GM19099 (cell line): ENCODE results near the gene FCAMR.

Source experiments
- POLR2A ChIP-seq: IDR thresholded peaks from 3 replicates; pipeline ENCODE4 v1.6.1; 2011; ENCODE audit warnings: low read depth; ENCODE audit not compliant: insufficient read length; ENCODE audit errors: extremely low read depth

FCAMR gene

DNA sequence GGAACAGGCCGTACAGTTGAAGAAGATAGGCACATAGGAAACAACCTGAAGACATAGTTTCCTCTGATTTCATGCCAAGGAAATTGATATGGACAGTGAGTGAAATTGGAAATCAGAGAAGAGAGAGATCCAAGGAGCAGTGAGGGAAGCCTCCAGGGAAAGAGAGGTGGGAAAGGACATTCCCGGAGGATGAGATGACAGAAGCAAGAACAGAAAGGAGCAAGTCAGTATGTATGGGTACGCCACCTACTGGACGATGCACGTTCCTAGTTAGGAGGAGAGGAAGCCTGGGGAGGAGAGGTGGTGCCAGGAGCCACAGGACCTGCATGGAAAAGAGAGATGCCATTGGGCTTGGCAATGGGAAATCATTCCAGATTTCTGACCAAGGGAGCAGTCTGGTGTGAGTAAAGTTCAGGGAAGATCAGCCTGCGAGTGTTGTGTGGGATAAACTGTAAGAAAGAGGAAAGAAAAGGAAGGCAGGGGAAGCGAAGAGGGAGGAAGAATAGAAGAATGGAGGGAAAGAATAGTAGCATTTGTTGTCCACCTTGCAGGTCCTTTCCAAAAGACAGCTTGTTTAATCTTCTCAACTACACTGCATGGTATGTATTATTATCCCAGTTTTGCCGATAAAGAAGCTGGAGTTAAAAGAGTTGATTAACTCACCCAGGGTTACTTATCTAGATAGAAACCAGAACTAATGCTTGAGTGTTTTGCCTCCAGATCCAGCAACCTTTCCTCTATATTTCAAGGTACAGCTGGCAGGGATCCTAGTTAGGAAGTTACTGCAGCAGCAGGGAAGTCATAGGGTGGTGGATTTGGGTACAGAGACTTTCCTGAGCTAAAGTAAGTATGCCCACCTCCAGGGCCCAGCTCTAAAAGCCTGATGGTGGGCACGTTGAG lies 34.9 kb upstream of the FCAMR start:
- TF ChIP-seq POLR2A, result no peak

DNA sequence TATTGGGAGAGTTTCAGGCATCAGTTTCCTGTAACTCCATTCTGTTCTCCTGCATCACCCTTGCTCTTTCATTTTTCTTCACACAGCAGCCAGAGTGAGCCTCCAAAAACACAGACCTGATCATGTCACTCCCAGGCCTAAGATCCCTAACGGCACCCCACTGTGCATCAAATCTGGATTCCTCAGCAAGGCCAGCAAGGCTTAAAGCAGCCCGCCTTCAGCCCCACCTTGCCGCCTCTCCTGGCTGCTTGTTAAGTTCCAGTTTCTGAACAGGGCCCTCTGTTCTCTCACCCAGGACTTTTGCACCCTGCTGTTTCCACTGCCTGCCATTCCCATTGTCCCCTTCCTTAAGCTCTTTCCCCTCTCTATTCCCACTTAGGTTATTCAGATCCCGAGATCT lies 33.0 kb upstream of the FCAMR start:
- no peak for TF ChIP-seq POLR2A

DNA sequence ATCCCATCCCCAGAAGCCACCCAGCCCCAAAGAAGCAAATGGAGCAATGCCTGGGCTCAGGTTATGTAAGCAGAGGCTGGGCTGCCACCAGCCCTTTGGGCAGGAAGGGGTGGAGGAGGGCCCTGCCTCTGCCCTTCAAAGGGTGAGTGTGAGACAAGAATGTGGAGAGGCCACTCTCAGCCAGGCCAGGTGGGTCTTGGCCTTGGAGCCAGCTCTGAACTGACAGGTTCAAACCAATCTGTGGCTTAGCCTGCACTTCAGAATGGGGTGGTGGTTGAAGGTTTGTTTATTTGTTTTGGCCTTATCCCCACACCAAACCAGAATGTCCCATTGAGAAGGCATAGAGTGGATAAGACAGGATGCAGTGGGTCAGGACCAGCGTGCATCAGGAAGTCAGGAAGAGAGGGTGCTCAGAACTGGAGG lies 32.5 kb upstream of the FCAMR start:
- TF ChIP-seq POLR2A, result no peak

DNA sequence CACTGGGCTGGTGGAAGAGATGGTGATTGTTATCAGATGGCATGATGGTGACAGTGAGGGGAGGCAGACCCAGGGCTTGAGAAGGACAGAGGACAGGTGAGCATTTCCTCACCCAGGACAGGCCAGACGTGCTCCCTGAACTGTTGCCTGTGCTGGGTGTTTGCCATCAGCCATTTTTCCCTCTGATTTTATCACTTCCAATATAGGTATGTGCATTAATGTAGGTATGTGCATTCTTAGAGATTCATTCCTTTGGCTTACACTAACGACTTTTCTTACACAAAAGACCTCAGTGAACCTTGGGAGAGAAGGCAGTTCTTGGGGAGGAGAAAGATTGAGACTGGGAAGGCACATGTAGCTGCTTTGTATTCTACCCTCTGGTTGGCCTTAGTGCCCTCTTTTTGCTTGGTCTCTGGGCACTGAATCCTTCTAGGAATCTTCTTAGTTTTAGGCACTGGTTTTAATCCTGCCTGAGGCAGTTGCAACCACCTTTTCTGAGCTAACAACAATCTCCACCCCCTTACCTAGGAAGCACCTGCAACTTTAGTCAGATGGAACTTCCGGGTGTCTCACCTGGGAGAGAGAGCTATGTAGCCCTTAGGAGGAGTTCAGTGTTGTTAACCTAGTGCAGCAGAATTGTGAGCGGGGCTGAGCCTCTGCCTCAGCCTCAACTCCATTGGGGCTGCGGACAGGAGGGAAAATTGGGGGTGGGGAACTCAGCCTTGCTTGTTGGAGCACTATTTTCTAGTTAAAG lies 31.4 kb upstream of the FCAMR start:
- TF ChIP-seq POLR2A, result no peak

DNA sequence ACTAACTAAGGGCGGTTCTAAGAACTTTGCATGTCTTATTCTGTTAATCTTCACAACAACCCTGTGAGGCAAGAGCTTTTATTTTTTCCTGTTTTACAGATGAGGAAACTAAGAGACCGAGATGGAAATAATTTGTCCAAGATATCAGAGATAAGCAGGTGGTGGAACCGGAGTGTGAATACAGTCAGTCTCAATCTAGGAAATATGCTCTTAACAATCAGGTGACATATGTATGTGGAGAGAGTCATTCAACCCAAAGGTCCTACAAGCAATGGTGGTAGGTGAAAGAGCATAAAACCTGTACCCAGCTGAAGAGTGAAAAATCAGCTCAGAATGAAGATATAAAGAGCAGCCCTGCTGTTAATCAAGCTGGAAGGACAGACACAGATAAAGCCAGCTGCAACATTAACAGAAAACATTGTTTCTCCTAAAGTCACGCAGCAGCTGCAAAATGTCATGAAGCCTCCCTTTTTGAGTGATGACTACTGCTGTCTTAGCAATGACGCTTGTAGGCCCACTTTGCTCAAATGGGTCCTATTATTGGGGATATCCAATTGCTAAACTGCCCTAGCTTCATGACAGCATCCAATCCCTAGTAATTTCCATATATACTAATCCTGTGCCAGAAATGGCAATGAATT lies 30.5 kb upstream of the FCAMR start:
- no peak for TF ChIP-seq POLR2A

DNA sequence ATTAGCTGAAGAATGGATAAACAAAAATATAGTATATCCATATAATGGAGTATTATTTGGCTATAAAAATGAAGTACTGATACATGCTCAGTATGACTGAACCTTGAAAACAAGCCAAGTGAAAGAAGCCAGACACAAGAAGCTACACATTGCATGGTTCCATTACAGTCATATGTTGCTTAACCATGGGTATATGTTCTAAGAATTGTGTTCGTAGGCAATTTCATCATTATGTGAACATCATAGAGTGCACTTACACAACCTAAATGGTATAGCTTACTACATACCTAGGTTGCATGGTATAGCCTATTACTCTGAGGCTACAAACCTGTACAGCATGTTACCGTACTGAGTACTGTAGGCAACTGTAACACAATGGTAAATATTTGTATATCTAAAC lies 28.6 kb upstream of the FCAMR start:
- TF ChIP-seq POLR2A, result no peak

DNA sequence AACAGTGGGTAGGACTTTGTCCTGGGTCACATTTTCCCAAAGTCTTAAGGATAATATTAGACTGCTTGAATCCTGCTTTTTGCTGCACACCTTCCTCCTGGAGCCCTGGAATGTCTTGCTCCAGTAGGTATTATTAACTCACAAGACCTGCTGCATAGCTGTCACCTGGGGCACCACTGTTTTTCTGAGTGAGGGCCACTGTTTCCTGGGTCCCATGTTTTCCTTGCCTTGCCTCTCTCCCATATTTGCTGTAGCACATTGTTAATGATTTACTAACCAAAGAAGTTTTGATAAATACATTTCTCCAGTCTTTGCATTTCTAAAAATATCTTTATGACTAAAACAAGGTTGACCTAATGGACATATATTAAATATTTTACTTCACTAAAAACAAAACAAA lies 22.5 kb upstream of the FCAMR start:
- no peak for TF ChIP-seq POLR2A

DNA sequence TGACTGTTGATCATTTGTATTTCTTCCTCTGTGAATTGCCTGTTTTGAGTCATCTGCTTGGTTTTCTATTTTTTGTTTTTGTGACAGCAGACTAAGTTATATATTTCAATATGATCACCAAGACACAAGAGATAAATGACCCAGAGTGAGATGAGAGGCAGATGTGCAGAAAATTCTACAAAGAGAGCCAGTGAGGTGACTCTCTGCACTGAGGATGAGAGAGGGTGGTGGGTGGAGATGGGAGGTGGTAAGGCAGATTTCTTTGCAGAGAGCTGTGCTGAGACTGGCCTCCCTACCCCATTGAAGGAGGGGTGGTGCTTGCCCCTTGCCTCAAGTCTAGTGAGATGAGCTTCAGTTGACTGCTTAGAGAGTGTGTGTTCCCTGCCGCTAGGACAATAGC lies 17.6 kb upstream of the FCAMR start:
- TF ChIP-seq POLR2A, result no peak

DNA sequence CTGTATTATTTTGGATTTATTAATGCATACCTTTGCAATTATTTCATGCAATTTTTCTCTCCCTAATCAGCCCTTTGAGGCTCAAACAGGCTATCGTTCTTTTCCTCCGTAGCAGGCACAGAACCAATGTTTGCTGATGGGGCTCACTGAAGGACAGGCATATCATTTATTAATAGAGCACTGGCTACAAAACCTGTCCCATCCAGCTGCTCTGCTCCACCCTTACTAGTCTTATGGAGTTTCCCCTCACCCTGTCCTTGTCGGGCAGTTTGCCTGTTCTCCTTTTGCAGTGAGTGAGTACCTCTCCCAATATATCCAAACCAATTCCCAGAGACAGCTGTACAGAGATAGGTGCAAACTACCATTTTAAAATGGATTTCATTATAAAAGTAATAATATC lies 16.6 kb upstream of the FCAMR start:
- TF ChIP-seq POLR2A, result no peak

DNA sequence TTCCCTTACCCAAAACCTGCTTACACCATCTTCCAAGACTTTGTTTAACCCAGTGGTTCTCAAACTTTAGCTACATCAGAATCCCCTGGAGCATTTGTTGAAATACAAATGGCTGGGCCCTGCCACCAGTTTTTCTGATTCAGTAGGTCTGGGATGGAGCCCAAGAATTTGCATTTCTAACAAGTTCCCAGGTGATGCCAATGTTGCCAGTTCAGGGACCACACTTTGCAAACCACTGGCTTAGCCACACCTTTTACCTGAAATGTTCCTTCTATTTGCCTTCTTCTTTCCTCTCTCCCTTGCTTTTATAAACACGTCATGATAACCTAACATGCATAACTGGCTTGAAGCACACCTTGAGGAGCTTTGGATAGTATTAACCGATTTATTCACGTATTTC lies 16.1 kb upstream of the FCAMR start:
- no peak for TF ChIP-seq POLR2A

DNA sequence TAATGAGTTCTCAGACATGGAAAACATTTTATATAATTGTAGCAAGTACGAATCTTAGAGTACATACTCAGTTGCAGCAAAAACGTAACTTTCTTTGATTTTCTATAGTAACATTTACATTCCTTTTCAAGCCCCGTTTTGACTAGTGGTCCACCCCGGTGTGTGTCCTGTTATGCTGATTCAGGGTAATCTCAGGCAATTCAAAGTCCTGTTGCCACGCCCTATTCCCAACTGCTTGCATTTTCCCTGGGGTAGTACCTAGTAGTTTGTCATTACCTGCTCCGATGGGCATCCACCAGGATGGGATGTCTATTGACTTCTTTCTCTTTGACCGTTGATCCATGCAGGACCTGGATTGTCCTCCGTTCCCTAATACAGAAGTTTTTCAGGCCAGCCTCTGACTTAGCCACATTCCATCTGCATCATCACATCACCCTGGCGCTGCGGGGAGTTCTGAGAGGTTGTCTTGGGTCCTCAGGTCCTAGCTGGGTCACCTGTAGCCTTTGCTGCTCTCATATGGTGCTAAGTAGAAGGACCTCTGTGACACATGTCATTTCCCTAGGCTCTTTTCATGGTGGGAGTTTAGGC lies 15.0 kb upstream of the FCAMR start:
- no peak for TF ChIP-seq POLR2A

DNA sequence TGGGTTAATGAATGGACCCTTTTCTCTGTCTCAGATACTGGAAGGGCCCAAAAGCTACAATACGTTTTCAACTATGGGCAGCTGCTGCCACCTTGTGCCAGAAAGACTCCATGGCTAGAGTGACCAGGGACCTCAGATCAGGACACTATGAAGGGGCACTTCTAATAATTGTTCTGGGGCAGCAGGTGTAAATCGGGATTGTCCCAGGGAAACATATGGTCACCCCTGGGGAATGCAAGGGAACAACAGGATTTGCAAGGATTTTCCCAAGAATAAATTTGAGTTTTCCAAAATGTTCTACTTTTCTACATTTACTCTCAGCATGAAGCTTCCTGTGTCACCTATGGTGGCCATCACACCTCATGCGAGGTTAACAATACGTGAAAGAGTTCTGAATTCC lies 12.0 kb upstream of the FCAMR start:
- no peak for TF ChIP-seq POLR2A

DNA sequence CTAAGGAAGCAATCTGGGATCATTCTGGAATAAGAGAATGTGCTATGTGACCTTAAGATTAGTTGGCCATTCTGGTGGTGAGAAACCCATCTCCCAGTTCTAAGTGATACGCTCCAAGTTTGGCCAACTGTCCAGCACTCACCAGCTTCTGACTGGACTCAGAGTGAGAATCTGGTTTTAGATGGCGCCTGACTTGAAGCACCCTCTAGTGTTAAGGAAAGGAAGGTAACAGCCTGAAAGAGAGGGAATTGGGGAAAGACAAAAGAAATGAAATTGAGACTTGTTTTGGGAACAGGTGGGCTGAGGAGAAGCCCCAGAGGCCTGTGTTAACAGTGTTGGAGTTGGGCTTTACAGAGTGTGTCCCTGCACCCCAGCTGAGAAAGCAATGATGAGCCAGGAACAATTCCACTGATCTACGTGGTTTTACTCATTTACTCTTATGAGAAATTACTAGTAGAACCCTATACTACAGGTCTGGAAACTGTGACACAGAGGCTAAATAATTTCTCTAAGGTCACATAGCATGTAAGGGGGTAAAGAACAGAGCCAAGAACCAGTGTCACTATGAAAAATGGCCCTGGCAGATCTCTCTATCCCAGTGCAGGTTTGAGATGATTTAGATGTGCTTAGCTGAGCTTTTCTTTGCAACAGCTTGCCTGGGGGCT lies 9.3 kb upstream of the FCAMR start:
- TF ChIP-seq POLR2A, result no peak

DNA sequence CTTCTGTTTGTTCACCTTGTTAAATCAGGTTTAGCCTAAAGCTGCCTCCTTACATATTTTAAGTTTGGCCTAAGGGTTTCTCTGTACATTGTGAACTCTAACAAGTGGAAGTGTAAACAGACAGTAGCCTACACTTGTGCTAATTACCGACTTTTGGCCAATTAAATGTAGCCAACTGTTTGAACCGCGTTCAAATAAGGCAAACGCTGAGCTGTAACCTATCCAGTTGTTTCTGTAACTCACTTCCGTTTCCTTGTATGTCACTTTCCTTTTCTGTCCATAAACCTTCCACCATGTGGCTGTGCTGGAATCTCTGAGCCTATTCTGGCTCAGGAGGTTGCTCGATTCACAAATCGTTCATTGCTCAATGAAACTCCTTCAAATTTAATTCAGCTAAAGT lies 8.0 kb upstream of the FCAMR start:
- TF ChIP-seq POLR2A, result no peak

DNA sequence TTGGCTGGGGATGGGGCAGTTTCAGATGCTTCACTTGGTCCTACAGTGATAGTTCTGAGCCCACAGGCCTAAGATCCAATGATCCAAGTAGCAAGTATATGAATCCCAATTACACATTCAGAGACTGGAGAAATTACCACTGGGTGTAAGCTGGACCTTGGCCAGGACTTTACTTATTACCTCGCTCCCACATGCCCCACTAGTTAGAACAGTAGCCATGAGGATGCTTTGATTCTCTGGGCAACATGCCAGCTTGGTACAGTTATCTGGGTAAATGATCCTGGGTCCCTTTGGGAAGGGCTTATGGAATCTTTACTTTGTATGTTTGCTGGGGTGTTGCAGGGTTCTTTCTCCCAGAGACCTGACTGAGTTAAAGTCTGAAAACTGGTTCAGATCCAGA lies 5.0 kb upstream of the FCAMR start:
- TF ChIP-seq POLR2A, result no peak
